Spleen (tissue), 7 donors: ENCODE measurements around the gene OXCT2.

Experiments
- CTCF ChIP-seq, 11 experiments: fragments of 200-600 bp in 7 of 11; fragments of 450-650 bp in 4 of 11; sonication (generic) in 4 of 11; IDR thresholded peaks in 8 of 11; conservative IDR thresholded peaks in 3 of 11; 1 replicate in 7 of 11; 2 replicates in 4 of 11; pipeline versions ENCODE4 v1.4.0 to v1.8.0; 2016 to 2021; ENCODE audit warnings: antibody characterized with exemption in 11 of 11, inconsistent platforms in 4 of 11, mild to moderate bottlenecking in 1 of 11
- POLR2A ChIP-seq, 3 donors: fragments of 450-650 bp; IDR thresholded peaks; one replicate each; pipeline ENCODE4 v1.5.1; 2017; ENCODE audit warnings: antibody characterized with exemption in 3 of 3, mild to moderate bottlenecking in 1 of 3
- POLR2AphosphoS5 ChIP-seq, 3 donors: sonication (generic); formaldehyde crosslinking; IDR thresholded peaks; one replicate each; pipeline ENCODE4 v1.5.1; 2017; ENCODE audit warnings: antibody characterized with exemption in 3 of 3
- donor health status: DM: no; HTN: no; CAD: no; lungs with moderate emphysema.
- donor health status: DM: no; HTN: no; CAD: no.
- donor health status: DM: no; HTN: no; CAD: no.

DNA sequence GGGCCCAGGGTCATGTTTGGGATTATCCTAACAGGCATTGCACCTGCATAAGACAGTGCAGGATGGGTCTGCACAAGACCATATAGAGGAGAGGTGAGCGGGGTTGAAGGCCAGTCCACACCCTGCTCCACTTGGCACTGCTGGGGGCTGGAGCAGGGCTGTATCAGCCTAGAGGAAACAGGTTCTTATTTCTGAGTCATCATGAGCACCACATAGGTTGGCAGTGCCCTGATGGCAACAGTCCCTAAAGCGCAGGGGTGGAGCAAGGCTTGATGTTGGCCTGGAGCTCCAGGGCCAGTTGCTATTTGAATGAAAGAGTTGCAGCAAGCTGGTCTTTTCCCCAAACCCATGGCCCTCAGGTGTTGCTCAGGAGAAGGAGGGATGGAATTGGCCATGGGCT, 47.3 kb upstream of the OXCT2 start:
- no peak for TF ChIP-seq CTCF (IDR thresholded peaks at IDR 0.05 in 8 of 11, conservative IDR thresholded peaks at IDR 0.05 in 3 of 11)
- TF ChIP-seq POLR2A (IDR thresholded peaks at IDR 0.05) = no peak
- TF ChIP-seq POLR2AphosphoS5 (IDR thresholded peaks at IDR 0.05) = no peak
